Measurements from ENCODE around the gene UBE2D2.

Gene UBE2D2

DNA sequence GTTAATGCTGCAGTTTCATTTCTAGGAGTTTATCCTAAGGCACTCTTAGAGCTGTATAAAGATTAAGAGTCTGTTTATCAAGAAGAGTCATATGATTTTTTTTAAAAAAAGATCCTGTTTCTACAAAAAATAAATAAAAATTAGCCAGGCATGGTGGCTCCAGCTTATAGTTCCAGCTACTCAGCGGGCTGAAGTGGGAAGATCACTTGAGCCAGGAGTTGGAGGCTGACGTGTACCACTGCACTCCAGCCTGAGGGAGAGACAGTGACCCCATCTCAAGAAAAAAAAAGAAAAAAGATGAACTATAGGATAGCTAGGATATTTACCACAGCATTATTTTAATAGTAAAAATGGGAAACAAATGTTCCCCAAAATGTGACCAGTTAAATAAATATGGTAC, 3.3 kb upstream of the UBE2D2 start:
- TF ChIP-seq, protein P1, sequence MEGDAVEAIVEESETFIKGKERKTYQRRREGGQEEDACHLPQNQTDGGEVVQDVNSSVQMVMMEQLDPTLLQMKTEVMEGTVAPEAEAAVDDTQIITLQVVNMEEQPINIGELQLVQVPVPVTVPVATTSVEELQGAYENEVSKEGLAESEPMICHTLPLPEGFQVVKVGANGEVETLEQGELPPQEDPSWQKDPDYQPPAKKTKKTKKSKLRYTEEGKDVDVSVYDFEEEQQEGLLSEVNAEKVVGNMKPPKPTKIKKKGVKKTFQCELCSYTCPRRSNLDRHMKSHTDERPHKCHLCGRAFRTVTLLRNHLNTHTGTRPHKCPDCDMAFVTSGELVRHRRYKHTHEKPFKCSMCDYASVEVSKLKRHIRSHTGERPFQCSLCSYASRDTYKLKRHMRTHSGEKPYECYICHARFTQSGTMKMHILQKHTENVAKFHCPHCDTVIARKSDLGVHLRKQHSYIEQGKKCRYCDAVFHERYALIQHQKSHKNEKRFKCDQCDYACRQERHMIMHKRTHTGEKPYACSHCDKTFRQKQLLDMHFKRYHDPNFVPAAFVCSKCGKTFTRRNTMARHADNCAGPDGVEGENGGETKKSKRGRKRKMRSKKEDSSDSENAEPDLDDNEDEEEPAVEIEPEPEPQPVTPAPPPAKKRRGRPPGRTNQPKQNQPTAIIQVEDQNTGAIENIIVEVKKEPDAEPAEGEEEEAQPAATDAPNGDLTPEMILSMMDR (IDR thresholded peaks at IDR 0.05; ENCODE audit: extremely low read depth, missing control alignments): no peak
- DNase-seq (ENCODE audit: low spot score): no peak

DNA sequence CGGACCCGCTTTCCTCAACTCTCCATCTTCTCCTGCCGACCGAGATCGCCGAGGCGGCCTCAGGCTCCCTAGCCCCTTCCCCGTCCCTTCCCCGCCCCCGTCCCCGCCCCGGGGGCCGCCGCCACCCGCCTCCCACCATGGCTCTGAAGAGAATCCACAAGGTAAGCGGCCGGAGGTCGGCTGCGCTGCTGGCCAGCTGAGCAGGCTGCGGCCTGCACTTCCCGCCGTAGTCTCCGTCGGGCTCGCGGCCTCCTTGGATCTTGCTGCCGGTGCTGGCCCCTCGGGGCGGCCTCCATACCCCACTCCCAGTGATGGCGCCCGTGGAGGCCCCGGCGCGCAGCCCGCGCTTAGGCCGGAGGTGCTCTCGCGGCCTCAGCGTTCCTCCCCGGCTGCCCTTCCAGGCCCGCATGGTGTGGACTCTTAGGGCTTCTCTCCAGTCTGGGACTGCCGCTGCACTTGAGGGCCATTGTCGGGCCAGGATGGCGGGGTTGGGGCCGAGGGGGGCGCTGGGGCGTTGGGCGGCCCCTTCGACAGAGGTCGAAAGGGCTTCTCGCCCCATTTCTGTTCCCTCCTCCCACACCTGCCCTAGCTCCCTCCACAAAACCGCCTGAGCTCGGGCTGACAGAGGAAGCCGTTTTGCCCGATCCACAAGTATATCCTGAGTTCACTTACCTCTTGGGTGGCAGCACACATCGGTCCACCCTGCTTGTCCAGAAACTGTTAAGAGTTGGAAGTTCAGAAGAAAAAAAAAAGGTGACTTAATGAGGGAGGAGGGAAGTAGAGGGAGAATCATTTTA, 714 bp downstream of the UBE2D2 start:
- DNase-seq (ENCODE audit: low spot score): peak; percentile 63
- TF ChIP-seq, protein P1 (IDR thresholded peaks at IDR 0.05; ENCODE audit: extremely low read depth, missing control alignments): no peak

GRCh38 chr5:139562847-139563246, 1.7 kb downstream of the UBE2D2 start:
- no peak for DNase-seq (ENCODE audit: low spot score)
- TF ChIP-seq, protein P1 (IDR thresholded peaks at IDR 0.05; ENCODE audit: extremely low read depth, missing control alignments): no peak

DNA sequence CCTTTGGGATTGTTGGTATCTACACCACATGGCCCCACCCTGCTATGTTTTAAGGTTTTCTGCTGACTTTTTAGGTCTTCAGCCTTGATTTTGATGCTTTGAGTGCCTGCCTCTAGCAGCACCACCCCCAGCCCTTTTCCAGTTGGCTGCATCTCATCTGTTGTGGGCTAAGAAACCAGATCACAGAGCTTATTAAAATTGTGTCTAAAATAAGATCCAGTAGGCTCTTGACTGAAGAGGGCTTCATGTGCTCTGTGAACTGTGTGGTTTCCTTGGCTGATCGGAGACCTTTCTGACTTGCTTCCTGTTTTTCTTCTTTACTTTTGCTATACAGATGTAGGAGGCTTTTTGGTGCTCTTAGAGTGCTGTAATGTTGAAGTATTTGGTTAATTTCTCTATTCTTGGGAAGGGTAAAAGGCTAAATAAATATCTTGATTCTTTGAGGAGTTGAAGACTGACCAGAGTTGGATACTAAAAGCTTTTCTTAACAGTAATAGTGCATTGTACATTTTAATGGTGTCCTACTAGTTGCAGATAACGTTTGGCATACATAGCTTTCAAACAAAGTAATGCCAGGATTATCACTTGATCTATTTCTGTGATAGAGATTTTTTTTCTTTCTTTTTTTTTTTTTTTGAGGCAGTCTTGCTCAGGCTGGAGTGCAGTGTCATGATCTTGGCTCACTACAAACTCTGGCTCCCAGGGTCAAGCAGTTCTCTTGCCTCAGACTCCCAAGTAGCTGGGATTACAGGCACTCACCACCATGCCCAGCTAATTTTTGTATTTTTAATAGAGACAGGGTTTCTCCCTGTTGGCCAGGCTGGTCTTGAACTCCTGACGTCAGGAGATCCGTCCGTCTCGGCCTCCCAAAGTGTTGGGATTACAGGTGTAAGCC, 4.5 kb downstream of the UBE2D2 start:
- DNase-seq (ENCODE audit: low spot score): peak; percentile 77
- TF ChIP-seq, protein P1 (IDR thresholded peaks at IDR 0.05; ENCODE audit: extremely low read depth, missing control alignments): no peak

DNA sequence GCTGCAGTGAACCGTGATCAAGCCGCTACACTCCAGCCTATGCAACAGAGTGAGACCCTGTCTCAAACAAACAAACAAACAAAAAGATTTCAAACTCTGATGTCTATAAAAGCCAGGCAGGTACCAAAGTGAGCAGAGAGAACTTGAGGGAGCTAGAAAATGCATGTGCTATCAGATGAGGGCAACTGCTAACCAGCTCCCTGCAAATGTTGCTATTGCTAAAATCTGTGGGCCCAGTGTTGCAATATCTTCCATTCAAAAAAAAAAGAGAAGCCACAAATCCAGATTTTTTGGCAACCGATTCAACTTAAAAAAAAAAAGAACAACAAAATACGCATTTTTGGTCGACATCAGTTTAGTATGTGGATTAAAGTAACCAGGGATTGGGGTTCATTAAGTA, 5.5 kb downstream of the UBE2D2 start:
- DNase-seq (ENCODE audit: low spot score): no peak
- TF ChIP-seq, protein P1 (IDR thresholded peaks at IDR 0.05; ENCODE audit: extremely low read depth, missing control alignments): no peak

- TF ChIP-seq, protein P1 (IDR thresholded peaks at IDR 0.05; ENCODE audit: extremely low read depth, missing control alignments): no peak
- DNase-seq (ENCODE audit: low spot score): no peak
Observed at GRCh38 chr5:139569270-139569955, 8.3 kb downstream of the UBE2D2 start.

Data from GM20000 (cell line).